K562 (cell line): ENCODE data around the gene BEST4. TPM values are rescaled to one million over a fixed set of nuclear protein-coding genes. Genes with fewer than 3 reads are reported as not detected.

Experiments
- MED1 ChIP-seq: sonication (generic); formaldehyde crosslinking; IDR thresholded peaks from 2 replicates; pipeline ENCODE4 v1.8.1; 2023; ENCODE audit warnings: missing genetic modification reagents, borderline replicate concordance
- MYC ChIP-seq, 2 experiments: fragments of 250-450 bp in 1 of 2; sonication (Bioruptor Pico) in 1 of 2; IDR thresholded peaks; 2 replicates each; pipeline versions ENCODE4 v1.5.1 to v1.6.1; 2012 to 2021; ENCODE audit warnings: low read depth in 2 of 2, borderline replicate concordance in 1 of 2, improper control_type of control experiment in 1 of 2, low read length in 1 of 2, mild to moderate bottlenecking in 1 of 2, moderate library complexity in 1 of 2
- NR2C1 ChIP-seq, 2 experiments: fragments of 450-650 bp; IDR thresholded peaks; 2 replicates each; pipeline ENCODE4 v1.6.1; 2017; ENCODE audit warnings: mild to moderate bottlenecking in 2 of 2, antibody characterized with exemption in 1 of 2, inconsistent platforms in 1 of 2, missing compliant biosample characterization in 1 of 2, missing genetic modification characterization in 1 of 2
- POLR3G ChIP-seq: IDR thresholded peaks from 2 replicates; pipeline ENCODE4 v1.6.1; 2011; ENCODE audit not compliant: insufficient read length, insufficient replicate concordance; ENCODE audit errors: extremely low read depth
- RBBP5 ChIP-seq: fragments of 200-600 bp; sonication (generic); IDR thresholded peaks from 2 replicates; pipeline ENCODE4 v1.6.1; 2012; ENCODE audit warnings: borderline replicate concordance, mild to moderate bottlenecking, low read length, control low read depth, inconsistent platforms; ENCODE audit not compliant: insufficient read depth, poor library complexity, severe bottlenecking
- RBM14 ChIP-seq: fragments of 200-400 bp; formaldehyde crosslinking; IDR thresholded peaks from 2 replicates; pipeline ENCODE4 v1.6.1; 2018; ENCODE audit warnings: low read depth, mild to moderate bottlenecking, low read length, moderate library complexity, borderline replicate concordance; ENCODE audit not compliant: insufficient read depth
- RFX7 ChIP-seq: fragments of 250-450 bp; sonication (Bioruptor Pico); IDR thresholded peaks from 2 replicates; pipeline ENCODE4 v1.5.1; 2021; ENCODE audit warnings: mild to moderate bottlenecking
- SETDB1 ChIP-seq: IDR thresholded peaks from one replicate; pipeline ENCODE4 v1.6.1; 2012; ENCODE audit warnings: low read length, control low read depth, inconsistent platforms
- SOX6 ChIP-seq: fragments of 450-650 bp; IDR thresholded peaks from 2 replicates; pipeline ENCODE4 v1.6.1; 2014; ENCODE audit warnings: mild to moderate bottlenecking
- WHSC1 ChIP-seq: IDR thresholded peaks from one replicate; pipeline ENCODE4 v1.6.1; 2012; ENCODE audit warnings: low read length, control low read depth, inconsistent platforms
- ZNF436 ChIP-seq: fragments of 250-450, 450-650 bp; sonication (Bioruptor Pico); formaldehyde crosslinking; IDR thresholded peaks from 2 replicates; pipeline ENCODE4 v1.7.0; 2020; ENCODE audit warnings: mild to moderate bottlenecking
- ZNF780A ChIP-seq: fragments of 250-450 bp; sonication (Bioruptor Pico); IDR thresholded peaks from 2 replicates; pipeline ENCODE4 v1.5.0; 2021; ENCODE audit warnings: mild to moderate bottlenecking
- ZZZ3 ChIP-seq: fragments of 450-650 bp; IDR thresholded peaks from 2 replicates; pipeline ENCODE4 v1.6.1; 2016; ENCODE audit warnings: antibody characterized with exemption, mild to moderate bottlenecking, moderate library complexity
- polyA plus RNA-seq, 8 experiments: library from polyadenylated mRNA; depleted of rRNA in 4 of 8; stranded (reverse) in 5 of 8; unstranded in 3 of 8; fragments of >200 nt; fragmentation: Nextera tagmentation in 2 of 8; fragmentation: Illumina TruSeq in 1 of 8; extraction: Ambion mirVana in 2 of 8; extraction: Trizol in 1 of 8; gene quantifications; 2 replicates each; pipeline versions ENCODE4 v1.2.1 to v1.2.3, GENCODE V29; 2011 to 2014; ENCODE audit warnings: inconsistent platforms in 1 of 8, missing spikeins in 1 of 8
- total RNA-seq, 7 experiments: library from RNA; depleted of rRNA in 6 of 7; stranded (reverse); fragments of >200 nt in 6 of 7; fragmentation: Illumina TruSeq in 2 of 7; extraction: Trizol in 2 of 7; gene quantifications; 2 replicates each; pipeline versions ENCODE4 v1.2.1 to v1.2.3, GENCODE V29; 2011 to 2021; ENCODE audit warnings: low replicate concordance in 1 of 7
- TF ChIP-seq, protein P1 (sequence below): fragments of 450-650 bp; conservative IDR thresholded peaks from 2 replicates; pipeline ENCODE4 v1.6.1; 2016; ENCODE audit warnings: missing genetic modification characterization, low read depth, mild to moderate bottlenecking, control low read depth, missing compliant biosample characterization
- TF ChIP-seq, protein P2 (sequence below): fragments of 450-650 bp; IDR thresholded peaks from one replicate; pipeline ENCODE4 v1.6.1; 2018; ENCODE audit warnings: mild to moderate bottlenecking, moderate library complexity; ENCODE audit not compliant: partially characterized antibody
- TF ChIP-seq, protein P3 (sequence below): sonication (generic); formaldehyde crosslinking; IDR thresholded peaks from 2 replicates; pipeline ENCODE4 v1.8.1; 2023; ENCODE audit warnings: mild to moderate bottlenecking, missing genetic modification reagents
- TF ChIP-seq, protein P4 (sequence below): fragments of 450-650 bp; IDR thresholded peaks from 2 replicates; pipeline ENCODE4 v1.6.1; 2016; ENCODE audit warnings: borderline replicate concordance

Gene BEST4
- total and polyA plus RNA-seq, 9 of the 15 experiments (the other 6 are each of a cell fraction or from before 2014, with no cell fraction given): 0.07 to 0.11 TPM; not detected in 7

DNA sequence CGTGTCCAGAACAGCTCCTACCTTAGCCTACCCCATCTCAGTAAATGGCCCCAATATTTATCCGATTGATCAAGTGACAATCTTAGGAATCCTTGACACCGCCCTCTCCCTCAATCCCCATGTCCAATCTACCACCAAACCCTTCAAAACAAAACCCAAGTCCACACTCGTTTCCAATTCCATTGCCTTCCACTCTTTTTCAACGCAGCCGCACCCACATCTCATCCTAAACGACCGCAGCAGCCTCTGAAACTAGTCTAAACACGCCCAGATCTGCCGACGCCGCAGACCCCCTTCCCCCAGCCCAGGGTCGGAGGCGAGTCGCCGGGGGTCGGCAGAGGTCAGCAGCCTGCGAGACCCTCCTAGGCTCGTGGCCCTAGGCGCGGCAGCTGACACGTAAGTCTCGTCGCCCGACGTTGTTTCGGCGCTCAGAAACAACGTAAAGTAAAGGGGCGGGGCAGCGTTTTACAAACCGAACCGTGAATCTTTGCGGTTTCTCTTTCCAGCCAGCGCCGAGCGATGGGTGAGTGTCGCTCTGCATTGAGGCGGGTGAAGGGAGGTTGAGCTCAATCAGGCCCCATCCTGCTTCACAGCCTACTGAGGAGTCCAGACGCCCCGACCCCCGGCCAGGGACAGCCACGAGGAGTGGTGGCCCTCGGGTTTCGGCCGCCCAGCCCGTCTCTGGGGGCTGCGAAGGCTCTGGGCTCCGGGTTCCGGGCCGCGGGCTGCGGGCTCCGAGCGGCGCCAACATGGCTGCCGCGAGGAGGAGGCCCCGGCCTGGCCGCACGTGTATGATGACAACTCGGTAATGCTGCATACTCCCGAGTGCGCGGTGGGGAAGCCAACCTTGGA, 12.7 kb downstream of the BEST4 start, which contains the start of gene RPS8 (continued):
- TF ChIP-seq MYC (IDR thresholded peaks at IDR 0.05; ENCODE audit: low read depth, low read length) (peak; percentile 99), MYC (CRISPR knock-in tag; IDR thresholded peaks at IDR 0.05; ENCODE audit: borderline replicate concordance, low read depth) (peak; percentile 98), SETDB1 (no peak), WHSC1 (no peak), ZZZ3 (peak; percentile 97), ZNF436 (CRISPR knock-in tag) (peak; percentile 47; the same call in 1 of the 2 replicates), RBM14 (peak; percentile 98; the same call in 1 of the 2 replicates), RBBP5 (peak; percentile 100), POLR3G (no peak), MED1 (0 out of 2 replicates have a peak, but pooled peaks have one; percentile 18), ZNF780A (CRISPR knock-in tag) (no peak), SOX6 (no peak; the same call in 1 of the 2 replicates), RFX7 (CRISPR knock-in tag) (peak; percentile 3; the same call in 1 of the 2 replicates), NR2C1 (IDR thresholded peaks at IDR 0.05) (peak; percentile 79), NR2C1 (tag; IDR thresholded peaks at IDR 0.05) (peak; percentile 74)
- TF ChIP-seq, protein P1, sequence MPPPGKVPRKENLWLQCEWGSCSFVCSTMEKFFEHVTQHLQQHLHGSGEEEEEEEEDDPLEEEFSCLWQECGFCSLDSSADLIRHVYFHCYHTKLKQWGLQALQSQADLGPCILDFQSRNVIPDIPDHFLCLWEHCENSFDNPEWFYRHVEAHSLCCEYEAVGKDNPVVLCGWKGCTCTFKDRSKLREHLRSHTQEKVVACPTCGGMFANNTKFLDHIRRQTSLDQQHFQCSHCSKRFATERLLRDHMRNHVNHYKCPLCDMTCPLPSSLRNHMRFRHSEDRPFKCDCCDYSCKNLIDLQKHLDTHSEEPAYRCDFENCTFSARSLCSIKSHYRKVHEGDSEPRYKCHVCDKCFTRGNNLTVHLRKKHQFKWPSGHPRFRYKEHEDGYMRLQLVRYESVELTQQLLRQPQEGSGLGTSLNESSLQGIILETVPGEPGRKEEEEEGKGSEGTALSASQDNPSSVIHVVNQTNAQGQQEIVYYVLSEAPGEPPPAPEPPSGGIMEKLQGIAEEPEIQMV: no peak
- TF ChIP-seq, protein P2, sequence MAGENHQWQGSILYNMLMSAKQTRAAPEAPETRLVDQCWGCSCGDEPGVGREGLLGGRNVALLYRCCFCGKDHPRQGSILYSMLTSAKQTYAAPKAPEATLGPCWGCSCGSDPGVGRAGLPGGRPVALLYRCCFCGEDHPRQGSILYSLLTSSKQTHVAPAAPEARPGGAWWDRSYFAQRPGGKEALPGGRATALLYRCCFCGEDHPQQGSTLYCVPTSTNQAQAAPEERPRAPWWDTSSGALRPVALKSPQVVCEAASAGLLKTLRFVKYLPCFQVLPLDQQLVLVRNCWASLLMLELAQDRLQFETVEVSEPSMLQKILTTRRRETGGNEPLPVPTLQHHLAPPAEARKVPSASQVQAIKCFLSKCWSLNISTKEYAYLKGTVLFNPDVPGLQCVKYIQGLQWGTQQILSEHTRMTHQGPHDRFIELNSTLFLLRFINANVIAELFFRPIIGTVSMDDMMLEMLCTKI: no peak
- TF ChIP-seq, protein P3, sequence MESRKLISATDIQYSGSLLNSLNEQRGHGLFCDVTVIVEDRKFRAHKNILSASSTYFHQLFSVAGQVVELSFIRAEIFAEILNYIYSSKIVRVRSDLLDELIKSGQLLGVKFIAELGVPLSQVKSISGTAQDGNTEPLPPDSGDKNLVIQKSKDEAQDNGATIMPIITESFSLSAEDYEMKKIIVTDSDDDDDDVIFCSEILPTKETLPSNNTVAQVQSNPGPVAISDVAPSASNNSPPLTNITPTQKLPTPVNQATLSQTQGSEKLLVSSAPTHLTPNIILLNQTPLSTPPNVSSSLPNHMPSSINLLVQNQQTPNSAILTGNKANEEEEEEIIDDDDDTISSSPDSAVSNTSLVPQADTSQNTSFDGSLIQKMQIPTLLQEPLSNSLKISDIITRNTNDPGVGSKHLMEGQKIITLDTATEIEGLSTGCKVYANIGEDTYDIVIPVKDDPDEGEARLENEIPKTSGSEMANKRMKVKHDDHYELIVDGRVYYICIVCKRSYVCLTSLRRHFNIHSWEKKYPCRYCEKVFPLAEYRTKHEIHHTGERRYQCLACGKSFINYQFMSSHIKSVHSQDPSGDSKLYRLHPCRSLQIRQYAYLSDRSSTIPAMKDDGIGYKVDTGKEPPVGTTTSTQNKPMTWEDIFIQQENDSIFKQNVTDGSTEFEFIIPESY: peak; percentile 85
- TF ChIP-seq, protein P4, sequence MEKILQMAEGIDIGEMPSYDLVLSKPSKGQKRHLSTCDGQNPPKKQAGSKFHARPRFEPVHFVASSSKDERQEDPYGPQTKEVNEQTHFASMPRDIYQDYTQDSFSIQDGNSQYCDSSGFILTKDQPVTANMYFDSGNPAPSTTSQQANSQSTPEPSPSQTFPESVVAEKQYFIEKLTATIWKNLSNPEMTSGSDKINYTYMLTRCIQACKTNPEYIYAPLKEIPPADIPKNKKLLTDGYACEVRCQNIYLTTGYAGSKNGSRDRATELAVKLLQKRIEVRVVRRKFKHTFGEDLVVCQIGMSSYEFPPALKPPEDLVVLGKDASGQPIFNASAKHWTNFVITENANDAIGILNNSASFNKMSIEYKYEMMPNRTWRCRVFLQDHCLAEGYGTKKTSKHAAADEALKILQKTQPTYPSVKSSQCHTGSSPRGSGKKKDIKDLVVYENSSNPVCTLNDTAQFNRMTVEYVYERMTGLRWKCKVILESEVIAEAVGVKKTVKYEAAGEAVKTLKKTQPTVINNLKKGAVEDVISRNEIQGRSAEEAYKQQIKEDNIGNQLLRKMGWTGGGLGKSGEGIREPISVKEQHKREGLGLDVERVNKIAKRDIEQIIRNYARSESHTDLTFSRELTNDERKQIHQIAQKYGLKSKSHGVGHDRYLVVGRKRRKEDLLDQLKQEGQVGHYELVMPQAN: peak; percentile 99
